Transverse colon (tissue), 4 donors: ENCODE measurements around the gene GSK3A.

ENCODE experiments used
- EP300 ChIP-seq: sonication (generic); formaldehyde crosslinking; IDR thresholded peaks from one replicate; pipeline ENCODE4 v1.6.1; 2017; ENCODE audit warnings: antibody characterized with exemption, low read depth
- POLR2A ChIP-seq: fragments of 450-650 bp; IDR thresholded peaks from one replicate; pipeline ENCODE4 v1.6.1; 2016; ENCODE audit warnings: antibody characterized with exemption, mild to moderate bottlenecking, moderate library complexity
- POLR2AphosphoS5 ChIP-seq, 3 donors: sonication (generic); formaldehyde crosslinking; IDR thresholded peaks; one replicate each; pipeline ENCODE4 v1.6.1; 2016; ENCODE audit warnings: antibody characterized with exemption in 3 of 3
- TF ChIP-seq, protein P1 (sequence below), 5 experiments: fragments of 200-600 bp in 3 of 5; fragments of 450-650 bp in 2 of 5; sonication (generic) in 3 of 5; IDR thresholded peaks; 1 replicate in 2 of 5; 2 replicates in 3 of 5; pipeline ENCODE4 v1.5.1; 2016 to 2017; ENCODE audit warnings: antibody characterized with exemption in 5 of 5, inconsistent platforms in 3 of 5, mild to moderate bottlenecking in 2 of 5, moderate library complexity in 1 of 5

DNA sequence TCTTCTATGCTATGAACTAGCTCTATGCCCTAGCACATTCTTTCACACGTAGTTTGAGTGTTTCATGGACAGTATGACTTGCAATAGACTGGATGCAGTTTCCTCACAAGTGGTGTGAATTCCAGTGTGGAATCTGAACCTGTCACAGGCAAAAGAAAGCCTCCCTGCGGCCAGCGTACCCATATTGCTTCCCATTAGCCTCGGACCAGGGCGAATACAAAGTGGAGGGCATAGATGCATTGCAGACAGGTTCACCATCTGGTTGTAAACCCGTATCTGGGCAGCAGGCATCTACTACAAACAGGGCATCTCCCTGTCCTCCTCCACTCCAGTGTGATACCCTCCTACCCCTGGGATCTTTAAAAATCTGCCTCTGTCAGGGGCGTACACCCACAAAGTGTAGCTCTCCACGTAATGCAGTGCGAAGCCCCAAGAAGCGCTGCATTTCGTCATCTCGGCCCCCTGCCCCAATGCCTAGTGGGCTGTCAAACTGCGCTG, 25.3 kb upstream of the GSK3A start:
- no peak for TF ChIP-seq POLR2A
- TF ChIP-seq EP300: no peak
- TF ChIP-seq, protein P1, sequence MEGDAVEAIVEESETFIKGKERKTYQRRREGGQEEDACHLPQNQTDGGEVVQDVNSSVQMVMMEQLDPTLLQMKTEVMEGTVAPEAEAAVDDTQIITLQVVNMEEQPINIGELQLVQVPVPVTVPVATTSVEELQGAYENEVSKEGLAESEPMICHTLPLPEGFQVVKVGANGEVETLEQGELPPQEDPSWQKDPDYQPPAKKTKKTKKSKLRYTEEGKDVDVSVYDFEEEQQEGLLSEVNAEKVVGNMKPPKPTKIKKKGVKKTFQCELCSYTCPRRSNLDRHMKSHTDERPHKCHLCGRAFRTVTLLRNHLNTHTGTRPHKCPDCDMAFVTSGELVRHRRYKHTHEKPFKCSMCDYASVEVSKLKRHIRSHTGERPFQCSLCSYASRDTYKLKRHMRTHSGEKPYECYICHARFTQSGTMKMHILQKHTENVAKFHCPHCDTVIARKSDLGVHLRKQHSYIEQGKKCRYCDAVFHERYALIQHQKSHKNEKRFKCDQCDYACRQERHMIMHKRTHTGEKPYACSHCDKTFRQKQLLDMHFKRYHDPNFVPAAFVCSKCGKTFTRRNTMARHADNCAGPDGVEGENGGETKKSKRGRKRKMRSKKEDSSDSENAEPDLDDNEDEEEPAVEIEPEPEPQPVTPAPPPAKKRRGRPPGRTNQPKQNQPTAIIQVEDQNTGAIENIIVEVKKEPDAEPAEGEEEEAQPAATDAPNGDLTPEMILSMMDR (IDR thresholded peaks at IDR 0.05): no peak
- no peak for TF ChIP-seq POLR2AphosphoS5 (IDR thresholded peaks at IDR 0.05)
